MM.1S (cell line): ENCODE measurements around the gene MPO.

ENCODE experiments used
- EZH2 ChIP-seq: fragments of 300-600 bp; sonication (generic); optimal IDR thresholded peaks from 2 replicates; pipeline ENCODE3; 2017; ENCODE audit warnings: low read depth, mild to moderate bottlenecking, antibody characterized with exemption, low read length, mixed read lengths
- TF ChIP-seq, protein P1 (sequence below): fragments of 300-600 bp; sonication (generic); IDR thresholded peaks from 2 replicates; pipeline ENCODE4 v1.5.1; 2016; ENCODE audit warnings: antibody characterized with exemption, low read length, mixed read lengths

- TF ChIP-seq EZH2: no peak
- TF ChIP-seq, protein P1, sequence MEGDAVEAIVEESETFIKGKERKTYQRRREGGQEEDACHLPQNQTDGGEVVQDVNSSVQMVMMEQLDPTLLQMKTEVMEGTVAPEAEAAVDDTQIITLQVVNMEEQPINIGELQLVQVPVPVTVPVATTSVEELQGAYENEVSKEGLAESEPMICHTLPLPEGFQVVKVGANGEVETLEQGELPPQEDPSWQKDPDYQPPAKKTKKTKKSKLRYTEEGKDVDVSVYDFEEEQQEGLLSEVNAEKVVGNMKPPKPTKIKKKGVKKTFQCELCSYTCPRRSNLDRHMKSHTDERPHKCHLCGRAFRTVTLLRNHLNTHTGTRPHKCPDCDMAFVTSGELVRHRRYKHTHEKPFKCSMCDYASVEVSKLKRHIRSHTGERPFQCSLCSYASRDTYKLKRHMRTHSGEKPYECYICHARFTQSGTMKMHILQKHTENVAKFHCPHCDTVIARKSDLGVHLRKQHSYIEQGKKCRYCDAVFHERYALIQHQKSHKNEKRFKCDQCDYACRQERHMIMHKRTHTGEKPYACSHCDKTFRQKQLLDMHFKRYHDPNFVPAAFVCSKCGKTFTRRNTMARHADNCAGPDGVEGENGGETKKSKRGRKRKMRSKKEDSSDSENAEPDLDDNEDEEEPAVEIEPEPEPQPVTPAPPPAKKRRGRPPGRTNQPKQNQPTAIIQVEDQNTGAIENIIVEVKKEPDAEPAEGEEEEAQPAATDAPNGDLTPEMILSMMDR: no peak
Measured at GRCh38 chr17:58300336-58300735, 19.6 kb upstream of the MPO start.
